Kasumi-1 (cell line): Measurements from ENCODE around the gene DYTN.

Source experiments
- DNase-seq, 2 experiments: peaks; one replicate each; lab custom pipeline; 2025; lab: John Stamatoyannopoulos, UW

Gene DYTN

GRCh38 chr2:206611736-206612135 lies 106.5 kb downstream of the DYTN start:
- DNase-seq = no peak

GRCh38 chr2:206611191-206611590 lies 107.0 kb downstream of the DYTN start:
- no peak for DNase-seq

- no peak for DNase-seq
Measured at GRCh38 chr2:206610451-206610850, 107.7 kb downstream of the DYTN start.

GRCh38 chr2:206603243-206603642 lies 115.0 kb downstream of the DYTN start:
- no peak for DNase-seq
